GM18519 (cell line): ENCODE data around the gene TEK.

ENCODE experiments used
- ATAC-seq: cut with Tn5 transposase; IDR thresholded peaks from one replicate; pipeline ENCODE4 v1.9.1; 2021; ENCODE audit warnings: mild to moderate bottlenecking, moderate library complexity; ENCODE audit not compliant: unreplicated experiment, low FRiP score

The TEK gene

DNA sequence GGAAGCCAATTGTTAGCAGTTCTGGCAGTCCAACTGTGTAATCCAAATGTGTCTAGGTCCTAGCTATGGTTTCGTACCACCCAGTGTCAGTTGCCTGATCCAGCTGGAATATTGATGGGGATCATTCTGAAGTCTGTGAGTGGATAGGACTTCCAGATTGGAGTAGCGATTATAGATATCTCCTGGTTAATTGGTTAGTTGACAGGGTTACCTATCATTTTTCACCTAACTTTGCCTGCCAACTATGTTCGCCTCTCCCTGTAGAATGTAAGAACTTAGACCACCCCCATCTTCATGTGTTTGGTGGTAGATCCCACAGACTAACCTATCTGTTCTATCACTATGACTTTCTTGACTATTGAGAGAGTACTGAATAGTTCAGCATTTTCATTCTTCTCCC, 59.9 kb downstream of the TEK start:
- no peak for ATAC-seq

DNA sequence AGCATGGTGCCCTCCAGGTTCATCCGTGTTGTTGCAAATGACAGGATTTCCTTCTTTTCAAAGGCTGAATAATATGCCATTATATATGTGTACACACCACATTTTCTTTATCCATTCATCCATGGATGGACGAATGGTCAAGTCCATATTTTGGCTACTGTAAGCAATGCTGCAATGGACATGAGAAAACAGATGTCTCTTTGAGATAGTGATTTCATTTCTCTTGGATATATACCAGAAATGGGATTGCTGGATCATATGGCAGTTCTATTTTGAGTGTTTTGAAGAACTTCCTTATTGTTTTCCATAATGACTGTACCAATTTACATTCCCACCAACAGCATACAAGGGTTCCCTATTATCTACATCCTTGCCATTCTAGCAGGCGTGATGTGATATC, 67.9 kb downstream of the TEK start:
- no peak for ATAC-seq

DNA sequence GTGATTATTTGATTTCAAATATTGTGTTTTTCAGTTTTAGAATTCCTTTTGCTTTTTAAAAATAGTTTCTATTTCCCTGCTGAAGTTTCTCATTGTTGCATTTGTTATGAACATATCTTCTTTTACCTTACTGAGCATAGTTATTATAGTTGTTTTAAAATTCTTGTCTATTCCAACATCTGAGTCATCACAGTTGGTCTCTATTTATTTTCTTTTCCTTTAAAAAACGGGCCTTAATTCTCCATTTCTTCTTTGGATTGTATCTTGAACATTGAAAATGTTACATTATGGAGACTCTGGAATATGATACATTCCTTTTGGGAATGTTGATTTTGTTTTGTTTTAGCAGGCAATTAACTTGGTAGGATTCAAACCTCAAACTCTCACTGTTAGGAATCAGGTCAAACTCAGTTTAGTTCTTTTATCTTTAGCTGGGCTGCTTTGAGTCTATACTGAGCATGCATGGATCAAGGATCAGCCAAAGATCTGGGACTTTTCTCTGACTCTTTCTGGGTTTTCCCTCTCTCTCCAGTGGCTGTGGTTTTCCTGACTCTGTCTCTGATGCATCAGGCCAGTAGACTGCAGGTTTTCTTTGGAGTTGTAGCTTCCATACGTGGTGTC, 70.3 kb downstream of the TEK start:
- no peak for ATAC-seq

DNA sequence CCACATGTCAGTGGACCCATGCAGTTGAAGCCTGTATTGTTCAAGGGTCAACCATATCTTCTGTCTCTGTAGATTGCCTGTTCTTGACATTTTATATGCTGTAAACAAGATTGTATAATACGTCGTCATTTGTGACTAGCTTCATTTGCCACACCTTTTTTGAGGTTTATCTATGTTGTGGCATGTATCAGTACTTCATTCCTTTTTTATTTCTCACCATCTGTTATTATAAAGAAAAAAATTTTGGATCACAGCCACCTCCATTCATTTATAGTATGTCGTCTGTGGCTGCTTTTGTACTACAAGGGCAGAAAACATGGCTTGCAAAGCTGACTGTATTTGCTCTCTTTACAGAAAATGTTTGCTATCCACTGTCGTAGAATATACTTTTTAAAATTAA, 72.4 kb downstream of the TEK start:
- ATAC-seq: no peak

DNA sequence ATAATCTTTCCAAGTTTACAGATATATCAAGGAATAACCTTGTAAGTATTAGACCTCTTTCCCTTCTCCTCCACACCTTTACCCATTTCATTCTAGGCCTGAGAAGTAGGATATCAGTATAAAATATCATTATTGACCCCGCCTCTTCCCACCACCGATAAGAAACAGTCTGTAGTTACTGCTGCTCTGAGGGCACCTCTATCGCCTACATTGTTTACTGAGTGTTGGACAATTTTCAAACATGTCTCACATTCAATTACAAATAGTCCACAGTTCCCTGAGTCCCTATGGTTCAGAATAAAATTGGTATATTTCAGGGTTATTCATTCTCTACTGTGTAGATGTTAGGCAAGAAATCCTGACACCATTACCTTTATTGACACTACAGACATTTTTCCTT, 73.4 kb downstream of the TEK start:
- ATAC-seq: no peak

DNA sequence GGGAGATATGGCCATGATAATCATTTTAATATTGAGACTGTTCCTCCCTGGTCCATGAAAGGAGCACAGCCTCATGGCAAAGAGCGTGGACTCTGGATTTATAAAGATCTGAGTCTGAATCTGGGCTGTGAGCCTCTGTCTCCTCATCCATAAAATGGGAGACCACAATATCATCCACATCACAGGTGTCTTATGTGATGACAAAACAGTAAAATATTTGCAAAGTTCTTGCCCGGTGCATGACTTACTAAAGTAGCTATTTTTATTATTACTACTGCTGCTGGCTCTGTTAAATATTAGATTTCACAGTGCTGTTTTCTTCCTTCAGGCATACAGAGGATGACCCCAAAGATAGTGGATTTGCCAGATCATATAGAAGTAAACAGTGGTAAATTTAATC, 74.1 kb downstream of the TEK start:
- no peak for ATAC-seq

DNA sequence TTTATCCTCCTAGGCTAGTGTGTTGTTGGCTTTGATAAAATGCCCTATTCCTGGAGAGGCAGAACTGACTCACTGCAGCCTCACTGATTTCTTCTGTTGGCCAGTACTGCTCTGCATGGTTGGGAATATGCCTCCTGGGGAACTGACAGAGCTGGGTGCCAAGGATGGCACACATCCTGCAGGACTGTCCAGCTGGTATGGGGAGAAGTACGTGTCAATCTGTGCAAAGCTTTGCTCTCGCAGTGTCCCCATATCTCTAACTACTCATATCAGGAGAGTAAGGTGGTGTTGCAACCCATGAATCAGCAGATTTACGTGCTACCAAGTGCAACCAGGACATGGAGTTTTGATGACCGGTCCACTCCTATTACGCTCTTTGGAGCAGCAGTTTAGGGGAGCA, 74.7 kb downstream of the TEK start:
- ATAC-seq: no peak

DNA sequence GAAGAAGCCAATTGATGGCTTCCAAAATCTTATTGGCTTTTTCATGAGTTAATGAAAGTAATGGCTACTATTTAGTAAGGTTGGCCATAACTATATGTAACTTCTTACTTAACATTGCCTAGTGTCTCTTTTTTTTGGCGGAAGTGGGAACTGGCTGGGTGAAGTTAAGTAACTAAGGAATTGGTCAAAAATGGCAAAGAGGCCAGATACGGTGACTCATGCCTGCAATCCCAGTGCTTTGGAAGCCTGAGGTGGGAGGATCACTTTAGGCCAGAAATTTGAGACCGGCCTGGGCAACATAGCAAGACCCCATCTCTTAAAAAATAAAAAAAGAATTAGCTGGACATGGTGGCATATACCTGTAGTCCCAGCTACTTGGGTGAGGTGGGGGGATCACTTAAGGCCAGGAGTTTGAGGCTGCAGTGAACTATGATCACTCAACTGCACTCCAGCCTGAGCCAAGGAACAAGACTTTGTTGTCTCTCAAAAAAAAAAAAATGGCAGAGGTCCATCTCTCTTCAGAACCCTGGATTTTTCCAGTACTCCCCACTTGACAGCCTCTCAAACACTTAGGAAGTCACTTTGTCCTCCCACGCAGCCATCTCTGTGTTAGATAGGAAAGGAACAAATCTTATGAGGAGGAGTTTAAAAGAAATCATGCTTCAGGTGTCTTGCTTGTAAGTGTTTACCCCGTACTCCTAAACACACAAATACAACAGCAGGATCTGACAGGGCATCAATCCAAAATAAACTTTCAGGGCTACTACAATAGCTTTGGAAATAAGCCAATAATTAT, 75.7 kb downstream of the TEK start:
- no peak for ATAC-seq

DNA sequence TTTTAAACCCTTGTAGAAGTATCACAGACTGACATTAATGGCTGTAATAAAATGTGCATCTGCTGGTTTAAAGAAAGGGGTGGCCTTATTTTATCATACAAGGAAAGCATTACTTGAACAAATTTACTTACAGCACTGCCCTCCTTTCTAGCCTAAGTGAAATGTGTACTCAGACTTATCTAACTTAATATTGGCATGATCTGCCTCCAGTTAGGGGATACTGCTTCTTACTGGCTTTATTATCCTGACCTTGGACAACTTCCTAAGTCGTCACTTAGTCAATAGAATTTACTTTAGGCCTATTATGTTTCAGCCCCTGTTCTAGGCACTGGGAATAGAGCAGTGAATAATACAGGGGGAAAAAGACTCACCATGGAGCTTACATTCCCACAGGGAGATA, 79.4 kb downstream of the TEK start:
- ATAC-seq: no peak

DNA sequence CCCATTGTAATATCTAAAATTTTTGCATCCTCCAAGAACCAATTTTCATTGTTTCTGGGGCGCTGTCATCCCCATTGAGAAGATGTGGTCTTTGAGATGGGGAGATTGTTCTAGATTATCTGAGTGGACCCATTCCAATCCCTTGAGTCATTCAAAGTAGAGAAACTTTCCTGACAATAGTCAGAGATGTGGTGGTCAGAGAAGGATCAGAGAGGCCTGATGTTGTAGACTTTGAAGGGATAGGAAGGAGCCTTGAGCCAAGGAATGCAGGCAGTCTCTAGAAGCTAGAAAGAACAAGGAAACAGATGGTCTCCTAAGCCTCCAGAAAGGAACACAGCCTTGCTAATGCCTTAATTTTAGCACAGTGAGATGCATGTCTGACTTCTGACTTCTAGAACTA, 80.4 kb downstream of the TEK start:
- ATAC-seq: no peak

DNA sequence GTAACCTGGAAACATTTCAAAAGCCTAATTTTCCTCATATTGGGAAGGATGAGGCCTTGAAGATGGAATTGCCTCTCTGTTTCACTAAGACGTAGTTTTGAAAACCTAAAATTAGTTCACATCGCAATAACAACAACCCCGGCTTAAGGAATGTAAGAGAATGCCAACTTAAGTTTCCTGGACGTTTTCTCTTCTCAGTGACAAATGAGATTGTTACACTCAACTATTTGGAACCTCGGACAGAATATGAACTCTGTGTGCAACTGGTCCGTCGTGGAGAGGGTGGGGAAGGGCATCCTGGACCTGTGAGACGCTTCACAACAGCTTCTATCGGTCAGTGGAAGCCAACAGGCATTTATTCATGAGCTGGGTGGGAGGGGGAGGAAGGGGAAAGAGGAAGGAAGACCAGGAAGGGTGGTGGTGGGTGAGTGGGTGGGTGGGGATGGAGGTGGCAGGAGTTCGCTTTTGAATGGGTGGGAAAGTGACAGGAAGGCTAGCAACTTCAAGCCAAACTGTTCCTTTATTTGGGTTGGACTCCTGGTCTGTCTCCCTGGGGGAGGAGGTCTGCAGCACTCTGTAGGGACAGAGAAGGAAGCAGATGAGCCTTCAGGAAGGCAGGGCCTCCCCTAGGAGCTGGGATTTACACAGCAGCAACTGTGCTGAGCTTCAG, 83.4 kb downstream of the TEK start:
- no peak for ATAC-seq

DNA sequence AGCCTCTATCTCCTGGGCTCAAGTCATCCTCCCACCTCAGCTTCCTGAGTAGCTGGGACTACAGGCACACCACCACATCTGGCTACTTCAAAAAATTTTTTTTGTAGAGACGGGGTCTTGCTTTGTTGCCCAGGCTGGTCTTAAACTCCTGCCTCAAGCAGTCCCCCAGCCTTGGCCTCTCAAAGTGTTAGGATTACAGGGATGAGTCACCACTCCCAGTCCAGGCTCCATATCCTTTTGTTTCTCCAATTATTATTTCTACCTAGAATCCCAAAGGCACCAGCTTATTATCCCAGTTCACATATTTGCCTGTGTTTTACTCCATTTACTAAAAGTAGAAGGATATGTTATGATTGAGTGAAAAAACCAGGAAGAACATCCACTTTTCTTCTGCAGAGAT, 84.9 kb downstream of the TEK start:
- no peak for ATAC-seq

DNA sequence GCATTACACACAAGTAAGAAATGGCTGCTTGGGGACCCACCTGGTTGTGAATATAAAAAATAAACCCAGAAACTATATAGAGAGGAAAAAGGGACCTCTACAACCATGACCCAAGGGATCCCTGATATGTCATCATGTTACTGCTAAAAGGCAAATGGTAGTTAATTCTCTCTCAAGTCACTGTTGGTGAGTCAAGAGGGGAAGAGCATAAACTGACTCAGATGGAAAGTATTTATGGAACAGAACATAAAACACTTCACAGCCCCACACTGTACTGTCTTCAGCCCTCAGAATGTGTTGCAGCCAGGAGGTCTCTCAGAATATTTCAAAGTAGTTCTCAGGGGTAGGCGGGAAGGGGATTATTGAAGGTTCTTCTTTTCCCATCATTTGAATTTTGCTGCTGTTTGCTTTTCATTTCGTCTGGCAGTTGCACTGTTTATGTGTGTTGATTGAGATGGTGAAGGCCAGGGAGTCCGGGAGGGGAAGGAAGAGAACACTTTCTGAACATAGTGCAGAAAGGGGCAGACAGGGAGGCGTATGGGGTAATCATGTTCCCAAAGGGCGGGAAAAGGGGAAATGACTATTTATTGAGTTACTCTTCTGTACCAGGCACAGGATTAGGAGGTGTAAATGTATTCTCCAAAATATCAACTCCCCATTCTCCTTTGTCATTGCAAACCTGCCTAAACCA, 85.5 kb downstream of the TEK start:
- no peak for ATAC-seq

DNA sequence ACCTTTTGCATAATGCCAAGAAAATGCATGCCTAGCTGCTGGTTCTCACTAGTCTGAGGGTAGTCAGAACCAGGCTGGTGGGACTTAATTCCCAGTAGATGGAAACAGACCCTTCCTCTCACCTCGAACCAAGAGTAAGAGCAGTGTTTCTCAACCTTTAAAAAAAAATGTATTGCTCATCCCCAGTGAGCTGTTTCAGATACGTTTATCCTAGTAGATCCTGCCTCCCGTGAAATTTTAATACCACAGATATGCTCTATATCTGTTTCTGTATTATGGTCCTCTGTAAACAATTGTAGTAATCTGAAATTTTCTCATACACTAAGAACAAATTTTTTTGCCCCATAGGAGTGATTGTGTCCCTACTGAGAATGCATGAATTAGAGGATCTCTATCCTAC, 86.2 kb downstream of the TEK start:
- ATAC-seq: no peak

DNA sequence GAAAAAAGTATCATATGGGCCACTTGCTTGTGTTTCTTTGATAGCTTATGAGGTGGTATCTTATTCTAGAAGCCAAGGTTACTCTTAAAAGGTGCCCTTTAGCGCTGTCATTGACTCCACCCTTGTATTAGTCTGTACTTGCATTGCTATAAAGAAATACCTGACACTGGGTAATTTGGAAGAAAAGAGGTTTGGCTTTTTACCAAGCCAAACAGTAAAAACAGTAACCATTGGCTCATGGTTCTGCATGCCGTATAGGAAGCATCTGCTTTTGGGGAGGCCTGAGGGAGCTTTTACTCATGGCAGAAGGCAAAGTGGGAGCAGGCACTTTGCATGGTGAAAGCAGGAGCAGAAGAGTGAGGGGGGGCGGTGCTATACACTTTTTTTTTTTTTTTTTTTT, 87.4 kb downstream of the TEK start:
- ATAC-seq: no peak

DNA sequence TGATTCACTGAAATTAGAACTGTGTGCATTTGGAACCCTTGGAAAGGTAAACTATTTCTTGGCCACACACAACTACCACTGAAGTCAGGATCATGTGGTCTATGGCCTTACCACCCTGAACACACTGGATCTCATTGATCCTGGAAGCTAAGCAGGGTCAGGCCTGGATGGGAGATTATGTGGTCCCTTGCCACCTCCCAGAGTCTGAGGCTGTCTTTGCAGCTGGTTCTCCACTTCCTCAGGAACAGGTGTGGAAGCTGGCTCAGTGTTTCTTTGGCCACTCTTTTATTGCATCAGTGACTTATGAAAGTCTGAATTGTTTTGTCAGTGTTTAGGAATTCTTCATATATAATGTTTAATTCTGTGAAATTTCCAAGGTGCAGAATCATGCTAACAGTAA, 89.2 kb downstream of the TEK start:
- no peak for ATAC-seq

DNA sequence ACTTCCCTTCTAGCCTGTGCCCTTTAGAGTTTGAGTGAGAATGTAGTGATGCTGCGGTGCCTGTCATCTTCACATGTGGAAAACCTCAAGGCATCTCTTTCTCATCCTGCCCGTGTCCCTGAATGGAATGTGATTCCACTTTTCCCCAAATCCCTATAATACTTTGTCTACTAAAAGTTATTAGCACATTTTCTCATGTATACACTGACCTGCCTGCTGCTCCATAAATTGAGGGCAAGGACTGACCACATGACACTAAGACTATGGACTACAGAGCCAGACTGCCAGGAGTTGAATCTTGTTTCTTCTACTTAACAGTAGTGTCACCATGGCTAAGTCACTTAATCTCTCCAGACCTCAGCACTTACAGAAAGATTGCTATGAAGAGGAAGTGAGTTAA, 93.0 kb downstream of the TEK start:
- ATAC-seq: no peak

DNA sequence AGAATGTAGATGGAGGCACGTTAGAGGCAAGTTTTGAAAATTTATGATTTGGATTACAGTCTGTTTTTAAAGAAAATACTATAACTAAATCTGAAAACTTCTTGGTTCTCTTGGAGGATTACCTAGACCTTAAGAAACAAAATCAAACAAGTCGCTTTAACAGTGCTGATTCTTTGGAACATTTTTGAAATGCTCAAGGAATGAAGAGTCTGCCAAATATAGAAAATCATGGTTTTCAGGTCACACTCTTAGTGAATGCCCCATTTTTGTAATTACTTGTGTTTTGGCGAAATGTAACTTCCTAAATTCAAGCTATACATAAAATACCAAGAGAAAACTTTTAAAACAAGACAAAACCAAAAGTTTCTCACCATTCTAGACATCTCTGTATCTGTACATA, 94.8 kb downstream of the TEK start:
- no peak for ATAC-seq

DNA sequence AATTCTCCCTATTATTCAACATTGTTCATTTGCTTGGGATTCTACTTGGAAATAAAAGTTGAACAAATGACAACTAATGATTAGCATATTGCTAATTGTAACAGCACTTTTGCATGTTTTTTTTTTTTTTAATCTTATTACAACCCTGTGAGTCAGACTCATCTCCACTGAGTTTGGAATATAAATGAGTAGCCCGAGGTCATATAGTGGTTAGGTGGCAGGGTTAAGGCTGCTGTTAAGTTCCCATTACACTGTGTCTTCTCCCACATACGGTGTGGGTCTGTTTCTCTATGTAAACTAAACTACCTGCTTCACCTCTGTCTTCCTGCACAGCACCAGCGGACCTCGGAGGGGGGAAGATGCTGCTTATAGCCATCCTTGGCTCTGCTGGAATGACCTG, 95.6 kb downstream of the TEK start:
- ATAC-seq: no peak

DNA sequence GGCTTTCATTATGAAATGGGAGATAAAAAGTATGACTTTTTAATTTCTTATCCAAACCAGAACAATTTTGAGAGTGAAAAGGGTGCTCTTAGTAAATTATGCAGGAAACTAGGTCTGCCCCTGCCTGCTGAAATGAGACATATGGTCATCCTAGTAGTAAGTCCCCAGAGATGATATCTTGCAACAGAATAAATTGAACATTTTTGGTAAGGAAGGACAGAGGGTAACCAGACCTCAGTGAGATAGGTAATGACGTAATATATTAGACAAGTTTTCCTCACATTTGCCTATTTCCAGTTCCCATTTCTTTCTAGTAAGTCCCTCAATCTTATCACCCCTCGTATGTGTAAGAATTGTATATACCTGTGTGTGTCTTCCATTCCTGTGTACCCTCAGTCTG, 96.2 kb downstream of the TEK start:
- no peak for ATAC-seq

DNA sequence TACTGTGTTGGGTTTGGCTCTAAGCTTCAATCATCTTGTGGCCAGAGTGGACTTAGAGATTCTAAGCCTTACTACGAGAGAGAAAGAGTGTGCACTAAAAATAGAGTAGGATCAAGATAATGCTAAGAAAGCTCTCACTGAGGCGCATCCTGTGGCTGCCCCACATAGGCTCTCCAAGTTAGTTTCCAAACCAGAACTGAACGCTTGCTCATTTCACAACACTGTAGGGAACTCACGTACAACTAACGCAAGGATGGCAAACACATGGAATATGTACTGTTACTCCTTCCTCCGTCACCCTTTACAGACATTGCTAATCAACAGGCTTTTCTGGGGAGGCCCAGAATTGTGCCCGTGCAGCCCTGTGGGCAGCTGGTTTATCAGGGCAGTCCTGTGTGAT, 97.0 kb downstream of the TEK start:
- no peak for ATAC-seq
